ENCODE data around the gene CEP97.

GRCh38 chr3:101779047-101779821 is 54.8 kb downstream of the CEP97 start, which contains the start of gene NXPE3:
- TF ChIP-seq CTCF (IDR thresholded peaks at IDR 0.05) (no peak), POLR2AphosphoS5 (IDR thresholded peaks at IDR 0.05) (no peak)

All from suprapubic skin (tissue), 3 donors.